ENCODE measurements around the gene HTT-AS.
A peak's percentile ranks its signal among the peaks of the same experiment; 100 is the strongest.
"Not testable (repeated sequence)": the region's sequence is repeated elsewhere in the genome, so short reads cannot be mapped to it uniquely, and the experiment has no call there.

The HTT-AS gene

DNA sequence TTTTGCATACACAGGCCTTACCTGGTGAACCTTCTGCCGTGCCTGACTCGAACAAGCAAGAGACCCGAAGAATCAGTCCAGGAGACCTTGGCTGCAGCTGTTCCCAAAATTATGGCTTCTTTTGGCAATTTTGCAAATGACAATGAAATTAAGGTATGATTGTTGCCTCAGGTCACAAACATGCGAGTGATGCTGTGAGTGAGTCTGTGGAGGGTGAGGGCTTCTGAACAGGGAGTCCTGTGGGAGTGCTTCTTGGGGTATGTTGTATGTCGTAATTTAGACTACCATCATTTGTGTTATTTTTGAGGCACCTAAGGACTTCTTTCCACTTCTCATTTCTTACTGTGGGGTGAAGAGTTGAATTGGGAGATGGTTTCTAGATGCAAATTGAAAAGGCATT, 32.9 kb upstream of the HTT-AS start:
- H3K27me3 ChIP-seq (replicated peaks) = no peaks in the 10 kb centered on the region
- H3K27ac ChIP-seq = peak overlapping the region; percentile 57
- peaks cover 10% of the 10 kb centered on the region for H3K36me3 ChIP-seq (replicated peaks)
- TF ChIP-seq, protein P1, sequence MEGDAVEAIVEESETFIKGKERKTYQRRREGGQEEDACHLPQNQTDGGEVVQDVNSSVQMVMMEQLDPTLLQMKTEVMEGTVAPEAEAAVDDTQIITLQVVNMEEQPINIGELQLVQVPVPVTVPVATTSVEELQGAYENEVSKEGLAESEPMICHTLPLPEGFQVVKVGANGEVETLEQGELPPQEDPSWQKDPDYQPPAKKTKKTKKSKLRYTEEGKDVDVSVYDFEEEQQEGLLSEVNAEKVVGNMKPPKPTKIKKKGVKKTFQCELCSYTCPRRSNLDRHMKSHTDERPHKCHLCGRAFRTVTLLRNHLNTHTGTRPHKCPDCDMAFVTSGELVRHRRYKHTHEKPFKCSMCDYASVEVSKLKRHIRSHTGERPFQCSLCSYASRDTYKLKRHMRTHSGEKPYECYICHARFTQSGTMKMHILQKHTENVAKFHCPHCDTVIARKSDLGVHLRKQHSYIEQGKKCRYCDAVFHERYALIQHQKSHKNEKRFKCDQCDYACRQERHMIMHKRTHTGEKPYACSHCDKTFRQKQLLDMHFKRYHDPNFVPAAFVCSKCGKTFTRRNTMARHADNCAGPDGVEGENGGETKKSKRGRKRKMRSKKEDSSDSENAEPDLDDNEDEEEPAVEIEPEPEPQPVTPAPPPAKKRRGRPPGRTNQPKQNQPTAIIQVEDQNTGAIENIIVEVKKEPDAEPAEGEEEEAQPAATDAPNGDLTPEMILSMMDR (IDR thresholded peaks at IDR 0.05; ENCODE audit: low read depth, low read length, missing control alignments) = no peak
- DNase-seq = no peak
- in situ Hi-C loops (cut with HindIII; ENCODE audit: low pct_ligation_motif_present, low sequenced_read_pairs) = no loop called here
- H3K4me3 ChIP-seq (ENCODE audit: low read depth, low read length) = no peak overlapping the region

DNA sequence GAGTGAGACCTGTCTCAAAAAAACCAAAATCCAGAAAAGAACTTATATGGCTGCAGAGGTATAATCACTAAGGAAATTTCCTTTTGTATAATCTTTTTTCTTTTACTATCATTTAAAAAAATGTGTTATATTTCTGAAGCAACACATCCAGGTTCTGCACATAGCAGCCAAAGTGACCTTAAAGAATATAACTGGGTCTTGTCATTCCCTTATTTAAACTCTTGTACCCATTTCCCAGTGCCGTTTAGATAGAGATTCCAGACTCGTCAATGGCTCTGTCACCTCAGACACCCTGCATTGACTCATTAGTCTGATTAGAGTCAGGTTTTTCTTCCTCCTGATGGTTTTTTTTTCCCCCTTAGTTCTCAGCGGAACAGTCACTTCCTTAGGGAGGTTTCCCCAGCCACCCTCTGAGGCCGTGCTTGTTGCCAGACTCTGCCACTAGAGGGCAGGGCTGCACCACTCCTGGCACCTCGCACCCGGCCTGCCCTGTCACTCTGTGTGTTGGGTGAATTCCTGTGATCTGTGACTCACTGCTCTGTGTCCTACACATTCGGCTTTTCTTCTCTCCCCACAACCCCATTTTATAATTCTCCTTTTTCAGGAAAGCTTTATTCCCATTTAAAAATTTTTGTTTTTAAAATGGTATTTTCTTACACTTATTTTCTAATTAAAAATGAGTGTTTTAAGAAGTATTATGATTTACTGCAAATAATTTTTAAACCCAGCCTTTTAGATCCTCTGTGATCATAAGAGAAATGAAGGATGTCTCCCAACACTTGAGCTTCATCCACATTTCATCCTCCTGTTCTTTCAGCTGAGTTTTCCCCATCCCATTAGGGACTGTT, 32.2 kb upstream of the HTT-AS start:
- H3K27ac ChIP-seq = peak overlapping the region; percentile 57
- peaks cover 10% of the 10 kb centered on the region for H3K36me3 ChIP-seq (replicated peaks)
- TF ChIP-seq, protein P1 (IDR thresholded peaks at IDR 0.05; ENCODE audit: low read depth, low read length, missing control alignments) = peak; percentile 99
- H3K27me3 ChIP-seq (replicated peaks) = no peaks in the 10 kb centered on the region
- no peak overlapping the region for H3K4me3 ChIP-seq (ENCODE audit: low read depth, low read length)
- in situ Hi-C loops (cut with HindIII; ENCODE audit: low pct_ligation_motif_present, low sequenced_read_pairs) = no loop called here
- DNase-seq = peak; percentile 90

DNA sequence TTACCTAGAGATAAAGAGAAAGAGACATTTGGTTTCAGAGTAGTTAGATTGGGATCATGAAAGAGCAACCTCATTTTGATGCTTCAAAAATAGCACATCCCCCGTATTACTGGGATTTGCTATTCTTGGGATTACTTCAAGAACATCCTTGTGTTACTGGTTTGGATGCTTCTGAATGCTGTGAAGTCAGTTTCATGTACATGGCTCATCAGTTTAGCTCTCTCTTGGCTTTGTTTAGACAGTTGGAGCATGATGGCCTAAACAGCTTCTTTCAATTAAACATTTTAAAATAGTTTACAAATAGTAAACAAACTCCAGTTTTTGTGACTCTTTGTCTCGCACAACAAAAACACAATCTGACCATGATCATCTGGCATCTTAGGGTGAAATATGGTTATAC, 24.0 kb upstream of the HTT-AS start:
- Histone ChIP-seq H3K27me3 (replicated peaks) (no peaks in the 10 kb centered on the region), H3K36me3 (replicated peaks) (peaks cover 14% of the 10 kb centered on the region)

DNA sequence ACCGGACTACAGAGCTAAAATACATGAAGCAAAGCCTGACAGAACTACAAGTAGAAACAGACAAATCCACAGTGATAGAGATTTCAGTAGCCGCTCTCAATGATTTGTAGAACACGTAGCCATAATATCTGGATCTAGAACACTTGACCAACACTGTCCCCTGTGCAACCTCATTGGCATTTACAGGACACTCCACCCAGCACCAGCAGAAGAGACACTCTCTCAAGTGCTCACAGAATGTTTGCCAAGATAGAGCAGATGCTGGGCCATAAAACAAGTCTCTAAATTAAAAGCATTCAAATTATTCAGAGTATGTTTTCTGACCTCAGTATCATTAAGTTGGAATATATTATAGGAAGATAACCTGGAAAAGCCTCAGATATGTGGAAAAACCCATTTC, 21.9 kb upstream of the HTT-AS start:
- in situ Hi-C loops (cut with HindIII; ENCODE audit: low pct_ligation_motif_present, low sequenced_read_pairs) = no loop called here
- DNase-seq = no peak

More for the DNA sequence above, 24.0 kb upstream of the HTT-AS start:
- TF ChIP-seq, protein P1 (IDR thresholded peaks at IDR 0.05; ENCODE audit: low read depth, low read length, missing control alignments) = no peak
- H3K4me3 ChIP-seq (ENCODE audit: low read depth, low read length) = no peak overlapping the region
- no peak overlapping the region for H3K27ac ChIP-seq
- no peak for DNase-seq
- in situ Hi-C loops (cut with HindIII; ENCODE audit: low pct_ligation_motif_present, low sequenced_read_pairs) = no loop called here

DNA sequence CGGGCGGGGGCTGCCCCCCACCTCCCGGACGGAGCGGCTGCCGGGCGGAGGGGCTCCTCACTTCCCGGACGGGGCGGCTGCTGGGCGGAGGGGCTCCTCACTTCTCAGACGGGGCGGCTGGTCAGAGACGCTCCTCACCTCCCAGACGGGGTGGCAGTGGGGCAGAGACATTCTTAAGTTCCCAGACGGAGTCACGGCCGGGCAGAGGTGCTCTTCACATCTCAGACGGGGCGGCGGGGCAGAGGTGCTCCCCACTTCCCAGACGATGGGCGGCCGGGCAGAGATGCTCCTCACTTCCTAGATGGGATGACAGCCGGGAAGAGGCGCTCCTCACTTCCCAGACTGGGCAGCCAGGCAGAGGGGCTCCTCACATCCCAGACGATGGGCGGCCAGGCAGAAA, 20.4 kb upstream of the HTT-AS start:
- H3K27ac ChIP-seq; H3K27me3 ChIP-seq (replicated peaks); H3K4me3 ChIP-seq (ENCODE audit: low read depth, low read length); DNase-seq; H3K36me3 ChIP-seq (replicated peaks); in situ Hi-C loops (cut with HindIII; ENCODE audit: low pct_ligation_motif_present, low sequenced_read_pairs): not testable (repeated sequence)

More for the DNA sequence above, 21.9 kb upstream of the HTT-AS start:
- H3K4me3 ChIP-seq (ENCODE audit: low read depth, low read length) = no peak overlapping the region
- no peak overlapping the region for H3K27ac ChIP-seq
- TF ChIP-seq, protein P1 (IDR thresholded peaks at IDR 0.05; ENCODE audit: low read depth, low read length, missing control alignments) = no peak
- peaks cover 14% of the 10 kb centered on the region for H3K36me3 ChIP-seq (replicated peaks)
- H3K27me3 ChIP-seq (replicated peaks) = no peaks in the 10 kb centered on the region

DNA sequence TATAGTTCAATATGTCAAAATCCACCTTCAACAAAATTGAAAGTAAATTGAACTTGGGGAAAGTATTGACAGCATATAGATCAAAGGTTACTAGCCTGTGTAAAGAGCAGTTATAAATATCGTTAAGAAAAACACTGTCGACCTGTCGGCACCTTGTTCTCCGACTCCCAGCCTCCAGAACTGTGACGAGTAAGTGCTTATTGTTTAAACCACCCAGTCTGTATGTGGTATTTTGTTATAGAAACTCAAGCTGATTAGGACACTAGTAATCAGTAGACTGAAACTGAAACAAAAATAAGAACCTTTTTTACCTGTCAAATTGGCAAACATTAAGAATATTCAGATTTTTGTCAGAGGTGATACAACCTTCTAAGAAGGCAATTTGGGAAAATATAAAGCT, 17.1 kb upstream of the HTT-AS start:
- Histone ChIP-seq H3K27me3 (replicated peaks) (no peaks in the 10 kb centered on the region), H3K27ac (no peak overlapping the region), H3K4me3 (ENCODE audit: low read depth, low read length) (no peak overlapping the region), H3K36me3 (replicated peaks) (peaks cover 6% of the 10 kb centered on the region)
- TF ChIP-seq, protein P1 (IDR thresholded peaks at IDR 0.05; ENCODE audit: low read depth, low read length, missing control alignments) = no peak
- in situ Hi-C loops (cut with HindIII; ENCODE audit: low pct_ligation_motif_present, low sequenced_read_pairs) = no loop called here
- no peak for DNase-seq

Data from brain microvascular endothelial cell (primary cell).